Loucy (cell line): ENCODE results near the gene MRTFB.

Experiments
- EZH2phosphoT487 ChIP-seq: fragments of 200-600 bp; IDR thresholded peaks from 2 replicates; pipeline ENCODE4 v1.6.1; 2018; ENCODE audit warnings: antibody characterized with exemption, mild to moderate bottlenecking, moderate library complexity, borderline replicate concordance
- TF ChIP-seq, protein P1 (sequence below): fragments of 200-600 bp; sonication (generic); conservative IDR thresholded peaks from 2 replicates; pipeline ENCODE4 v1.5.1; 2014; ENCODE audit warnings: mild to moderate bottlenecking, antibody characterized with exemption, low read length

DNA sequence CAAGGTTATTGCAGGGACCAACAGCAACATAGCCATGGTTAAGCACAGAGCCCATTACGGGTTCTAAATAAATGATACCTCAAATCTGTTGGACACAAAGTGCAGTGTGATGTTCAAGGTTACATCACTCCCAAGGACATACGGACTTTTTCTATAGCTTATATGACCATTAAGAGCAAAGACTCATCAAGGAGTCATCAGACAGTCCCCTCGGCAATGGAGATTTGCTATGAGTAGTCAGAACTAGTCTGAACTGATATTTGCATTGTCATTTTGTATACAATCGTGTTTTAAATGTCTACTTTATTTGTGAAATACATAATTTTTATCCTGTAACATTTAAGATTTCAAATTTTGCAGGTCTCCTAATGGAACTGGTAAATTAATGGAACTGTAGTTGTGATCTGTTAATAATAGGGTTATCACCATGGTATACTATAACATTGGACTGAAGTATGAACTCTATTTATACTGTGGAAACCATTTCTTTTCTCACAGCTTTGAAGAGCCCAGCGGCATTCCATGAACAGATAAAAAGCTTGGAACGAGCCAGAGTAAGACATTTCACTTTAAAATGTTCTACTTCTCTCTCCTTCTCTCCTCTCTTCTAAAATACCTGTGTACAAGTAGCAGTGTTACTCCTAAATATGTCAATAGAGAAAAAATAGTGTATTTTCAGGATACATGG is 140.9 kb downstream of the MRTFB start:
- TF ChIP-seq, protein P1, sequence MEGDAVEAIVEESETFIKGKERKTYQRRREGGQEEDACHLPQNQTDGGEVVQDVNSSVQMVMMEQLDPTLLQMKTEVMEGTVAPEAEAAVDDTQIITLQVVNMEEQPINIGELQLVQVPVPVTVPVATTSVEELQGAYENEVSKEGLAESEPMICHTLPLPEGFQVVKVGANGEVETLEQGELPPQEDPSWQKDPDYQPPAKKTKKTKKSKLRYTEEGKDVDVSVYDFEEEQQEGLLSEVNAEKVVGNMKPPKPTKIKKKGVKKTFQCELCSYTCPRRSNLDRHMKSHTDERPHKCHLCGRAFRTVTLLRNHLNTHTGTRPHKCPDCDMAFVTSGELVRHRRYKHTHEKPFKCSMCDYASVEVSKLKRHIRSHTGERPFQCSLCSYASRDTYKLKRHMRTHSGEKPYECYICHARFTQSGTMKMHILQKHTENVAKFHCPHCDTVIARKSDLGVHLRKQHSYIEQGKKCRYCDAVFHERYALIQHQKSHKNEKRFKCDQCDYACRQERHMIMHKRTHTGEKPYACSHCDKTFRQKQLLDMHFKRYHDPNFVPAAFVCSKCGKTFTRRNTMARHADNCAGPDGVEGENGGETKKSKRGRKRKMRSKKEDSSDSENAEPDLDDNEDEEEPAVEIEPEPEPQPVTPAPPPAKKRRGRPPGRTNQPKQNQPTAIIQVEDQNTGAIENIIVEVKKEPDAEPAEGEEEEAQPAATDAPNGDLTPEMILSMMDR, result no peak
- no peak for TF ChIP-seq EZH2phosphoT487
